ENCODE results near the gene LRP1B.

LRP1B gene

DNA sequence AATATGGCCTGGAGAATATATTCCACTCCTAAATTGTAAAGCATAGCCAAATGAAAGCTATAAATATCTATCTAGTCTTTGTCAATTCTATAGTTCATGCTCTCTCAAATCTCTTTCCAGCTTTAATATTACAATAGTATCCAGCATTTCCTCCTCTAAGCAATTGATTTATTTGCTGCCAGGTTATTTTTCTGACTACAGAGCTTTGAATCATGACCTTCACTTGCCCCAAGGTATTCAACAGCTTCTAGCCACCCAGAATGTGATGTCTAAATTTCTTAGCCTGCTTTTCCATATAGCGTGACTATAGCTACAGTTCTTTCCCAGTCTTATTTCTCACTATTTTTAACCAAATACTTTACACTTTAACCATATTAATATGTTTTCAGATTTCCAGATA is 1287.6 kb downstream of the LRP1B start:
- DNase-seq (ENCODE audit: low read depth in 2 of 2): no peak

DNA sequence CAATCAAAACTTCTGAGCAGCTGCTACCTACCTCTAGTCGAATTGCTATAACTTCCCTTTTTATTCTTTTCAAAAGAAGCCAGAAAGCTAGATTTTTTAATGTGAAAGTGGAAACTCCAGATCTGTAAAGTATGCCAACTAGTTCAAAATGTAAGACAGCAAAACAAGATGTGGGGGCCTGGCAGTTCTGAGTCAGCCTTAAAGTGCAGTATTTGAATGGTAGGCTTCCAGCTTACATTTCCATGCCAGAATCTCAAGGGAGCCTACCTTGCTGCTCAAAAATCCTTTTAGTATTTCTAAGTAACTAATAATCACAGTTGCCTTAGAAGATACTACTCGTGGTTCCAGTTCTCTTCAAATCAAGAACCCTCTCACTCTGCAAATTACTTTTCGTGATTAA is 1288.7 kb downstream of the LRP1B start:
- DNase-seq (ENCODE audit: low read depth in 2 of 2): no peak

GRCh38 chr2:140841141-140841540 is 1289.7 kb downstream of the LRP1B start:
- no peak for DNase-seq (ENCODE audit: low read depth in 2 of 2)

DNA sequence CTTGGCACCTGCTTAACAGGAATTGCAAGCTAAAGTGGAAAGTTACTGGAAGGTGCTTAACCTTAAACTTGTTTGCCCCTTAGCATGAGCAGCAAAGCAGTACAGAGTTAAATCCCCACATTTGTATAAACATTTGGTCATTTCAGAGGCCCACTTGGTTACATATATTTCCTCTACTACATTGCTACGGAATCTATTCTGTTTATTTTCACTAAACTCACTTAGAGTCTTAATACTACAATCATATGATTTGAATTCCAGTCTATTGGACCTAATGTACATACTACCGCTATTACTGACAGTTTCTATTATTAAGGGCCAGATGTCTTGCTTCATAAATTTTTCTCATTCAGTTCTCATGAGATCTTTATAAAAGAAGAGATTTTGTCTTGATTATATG is 1294.0 kb downstream of the LRP1B start:
- DNase-seq (ENCODE audit: low read depth in 2 of 2): no peak

- no peak for DNase-seq (ENCODE audit: low read depth in 2 of 2)
Observed at GRCh38 chr2:140835079-140835478, 1295.7 kb downstream of the LRP1B start.

DNA sequence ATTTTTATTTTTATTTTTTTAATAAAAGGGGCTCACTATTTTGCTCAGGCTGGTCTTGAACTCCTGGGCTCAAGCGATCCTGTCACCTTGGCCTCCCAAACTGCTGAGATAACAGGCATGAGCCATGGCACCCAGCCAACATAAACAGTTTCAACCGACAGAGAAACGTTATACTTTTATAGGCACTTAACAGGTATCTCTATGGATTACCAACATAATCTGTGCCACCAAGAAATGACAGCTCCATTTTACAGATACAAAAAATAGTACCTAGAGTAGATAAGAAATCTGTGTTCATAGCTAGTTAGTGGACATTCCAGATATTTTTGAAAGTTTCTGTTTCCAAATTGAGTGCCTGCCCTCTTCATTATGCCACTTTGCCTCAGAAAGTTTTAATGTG is 1316.7 kb downstream of the LRP1B start:
- no peak for DNase-seq (ENCODE audit: low read depth in 2 of 2)

DNA sequence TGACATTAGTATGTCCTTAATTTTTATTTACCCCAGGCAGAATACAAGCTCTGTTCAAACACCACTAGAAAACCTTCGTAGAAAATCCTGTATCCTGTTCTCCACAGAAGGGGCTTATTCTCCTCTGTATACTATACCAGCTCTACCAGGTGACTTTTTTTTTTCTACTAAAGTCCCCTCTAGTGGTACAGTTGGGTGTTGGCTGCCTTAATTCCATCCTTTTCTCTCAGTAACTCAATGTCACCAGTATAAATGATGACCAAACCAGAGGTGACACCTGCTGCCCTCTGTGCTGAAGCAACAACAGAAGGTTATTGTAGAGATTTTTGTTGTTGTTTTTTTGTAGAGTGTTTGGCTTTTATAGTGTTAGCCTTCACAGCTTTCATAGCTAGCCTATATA is 1322.0 kb downstream of the LRP1B start:
- DNase-seq (ENCODE audit: low read depth in 2 of 2): no peak

DNA sequence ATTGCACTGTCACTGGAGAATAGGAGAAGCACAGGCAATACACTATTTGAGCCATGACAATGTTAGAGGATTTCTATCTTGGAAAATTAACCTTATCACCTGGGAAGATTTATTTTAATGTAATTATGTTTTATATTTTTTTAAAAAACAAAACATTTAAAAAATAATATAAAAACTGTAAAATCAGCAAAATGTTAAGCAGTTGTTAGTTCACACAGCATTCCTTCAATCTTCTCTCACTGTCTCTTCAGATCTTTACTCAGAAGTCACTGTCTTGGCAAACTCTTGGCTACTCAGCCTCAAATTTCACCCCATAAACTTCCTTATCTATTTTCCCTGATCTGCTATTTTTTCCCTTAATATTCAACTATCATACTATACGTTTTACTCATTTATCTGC is 1322.6 kb downstream of the LRP1B start:
- DNase-seq (ENCODE audit: low read depth in 2 of 2): no peak

- DNase-seq (ENCODE audit: low read depth in 2 of 2): no peak
Observed at GRCh38 chr2:140804700-140805260, 1326.0 kb downstream of the LRP1B start.

DNA sequence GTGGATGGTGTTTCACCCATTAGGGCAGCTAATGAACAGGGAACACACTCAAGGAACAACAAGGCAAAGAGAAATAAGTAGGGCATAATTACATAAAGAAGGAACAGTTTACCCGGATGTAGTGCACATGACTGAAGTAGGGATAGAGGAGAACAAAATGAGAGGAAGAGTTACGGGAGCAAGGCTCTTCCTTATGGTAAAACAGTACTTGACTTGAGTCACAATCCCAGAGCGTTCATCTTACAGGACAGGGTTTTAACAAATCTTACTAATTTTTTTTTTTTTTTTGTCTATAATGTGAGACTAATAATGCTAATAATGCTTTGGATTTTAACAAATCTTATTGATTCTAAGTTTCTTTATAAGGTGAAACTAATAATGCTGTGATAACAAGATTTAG is 1329.5 kb downstream of the LRP1B start:
- no peak for DNase-seq (ENCODE audit: low read depth in 2 of 2)

DNA sequence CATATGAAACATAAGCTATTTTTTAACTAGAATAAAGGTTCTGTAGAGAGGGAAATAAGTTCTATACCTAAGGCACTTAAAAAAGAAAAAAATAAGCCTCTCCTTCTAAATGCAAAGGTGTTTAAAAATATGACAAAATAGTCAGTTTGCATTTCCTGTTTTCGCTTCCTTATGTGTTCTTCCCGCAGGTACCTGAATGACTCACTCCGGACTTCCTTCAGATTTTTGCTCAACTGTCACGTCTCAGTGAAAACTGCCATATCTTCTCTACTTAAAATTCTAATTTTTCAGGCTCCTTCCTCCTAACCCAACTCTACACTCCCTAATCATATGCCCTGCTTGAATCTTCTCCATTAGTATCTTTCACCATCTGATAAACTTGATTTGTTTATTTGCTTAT is 1333.1 kb downstream of the LRP1B start:
- no peak for DNase-seq (ENCODE audit: low read depth in 2 of 2)

DNA sequence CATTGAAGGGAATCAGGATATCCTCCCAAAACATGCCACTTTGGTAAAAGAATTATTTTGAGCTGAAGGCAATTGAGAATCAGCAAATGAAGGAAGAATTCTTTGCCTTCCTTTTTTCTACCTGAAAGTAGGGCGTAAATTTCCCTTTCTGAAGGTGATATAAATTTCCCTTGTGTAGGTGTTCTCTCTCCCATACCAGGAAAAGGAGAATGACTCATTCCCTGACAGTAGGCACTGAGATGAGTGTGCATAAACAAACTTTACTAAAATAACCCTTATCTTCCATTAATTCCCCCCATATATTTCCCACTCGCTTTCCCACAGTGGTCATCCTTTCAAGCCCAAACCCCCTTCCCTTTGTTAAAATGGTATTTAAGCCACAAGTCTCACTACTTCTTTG is 1339.0 kb downstream of the LRP1B start:
- DNase-seq (ENCODE audit: low read depth in 2 of 2): no peak

- DNase-seq (ENCODE audit: low read depth in 2 of 2): no peak
Observed at GRCh38 chr2:140786585-140786984, 1344.2 kb downstream of the LRP1B start.

- no peak for DNase-seq (ENCODE audit: low read depth in 2 of 2)
Observed at GRCh38 chr2:140775411-140775810, 1355.4 kb downstream of the LRP1B start.

GRCh38 chr2:140770645-140771044 is 1360.2 kb downstream of the LRP1B start:
- DNase-seq (ENCODE audit: low read depth in 2 of 2): no peak

DNA sequence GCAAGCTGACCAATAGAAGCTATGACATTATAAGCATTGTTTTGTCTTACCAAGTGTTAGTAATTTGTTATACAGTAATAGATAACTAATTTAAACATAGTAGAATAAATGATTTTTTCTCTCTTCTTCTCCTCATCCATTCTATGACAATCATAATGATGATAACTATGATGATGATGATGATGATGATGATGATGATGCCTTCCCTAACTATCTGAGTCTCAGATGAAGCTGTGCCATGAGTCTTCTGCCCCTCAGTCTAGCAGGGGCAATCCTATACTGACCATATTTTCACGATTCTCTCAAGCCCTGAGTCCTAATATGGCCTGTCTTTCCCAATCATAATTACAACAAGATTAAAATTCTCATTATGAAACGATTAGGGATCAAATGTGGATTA is 1369.0 kb downstream of the LRP1B start:
- no peak for DNase-seq (ENCODE audit: low read depth in 2 of 2)

DNA sequence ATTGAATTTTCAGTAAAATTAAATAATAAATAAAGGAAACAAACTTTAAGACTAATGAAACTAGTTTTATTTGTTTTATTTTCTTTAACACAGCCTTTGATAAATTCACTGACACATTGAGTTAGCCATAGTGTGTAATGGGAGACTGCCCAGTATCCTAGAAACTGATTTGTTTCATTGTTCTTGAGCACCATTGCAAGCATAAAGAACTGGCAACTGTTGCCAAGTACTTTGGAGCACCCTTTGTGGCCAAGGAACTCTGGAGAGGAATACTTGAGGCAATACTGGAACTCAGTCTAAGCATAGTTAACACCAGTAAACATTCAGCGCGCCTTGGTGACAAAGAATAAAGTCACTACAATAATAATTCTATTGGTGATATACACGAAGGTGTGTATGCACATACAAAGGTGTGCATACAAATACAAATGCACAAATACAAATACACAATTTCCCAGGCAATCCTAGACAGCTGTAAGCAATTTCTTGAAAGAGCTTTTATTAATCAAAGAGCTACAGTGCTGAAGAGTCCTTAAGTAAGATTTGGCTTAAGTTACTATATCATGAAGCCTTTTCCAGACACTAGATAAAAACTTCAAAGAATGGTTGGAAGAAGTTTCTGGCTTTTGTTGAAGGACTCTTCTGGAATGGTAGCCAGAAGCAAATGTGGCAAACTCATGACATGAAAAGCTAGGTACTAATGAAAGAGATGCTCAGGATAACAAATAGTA is 1371.2 kb downstream of the LRP1B start:
- no peak for DNase-seq (ENCODE audit: low read depth in 2 of 2)

- no peak for DNase-seq (ENCODE audit: low read depth in 2 of 2)
Observed at GRCh38 chr2:140747665-140748064, 1383.2 kb downstream of the LRP1B start.

- DNase-seq (ENCODE audit: low read depth in 2 of 2): no peak
Observed at GRCh38 chr2:140747090-140747489, 1383.7 kb downstream of the LRP1B start.

DNA sequence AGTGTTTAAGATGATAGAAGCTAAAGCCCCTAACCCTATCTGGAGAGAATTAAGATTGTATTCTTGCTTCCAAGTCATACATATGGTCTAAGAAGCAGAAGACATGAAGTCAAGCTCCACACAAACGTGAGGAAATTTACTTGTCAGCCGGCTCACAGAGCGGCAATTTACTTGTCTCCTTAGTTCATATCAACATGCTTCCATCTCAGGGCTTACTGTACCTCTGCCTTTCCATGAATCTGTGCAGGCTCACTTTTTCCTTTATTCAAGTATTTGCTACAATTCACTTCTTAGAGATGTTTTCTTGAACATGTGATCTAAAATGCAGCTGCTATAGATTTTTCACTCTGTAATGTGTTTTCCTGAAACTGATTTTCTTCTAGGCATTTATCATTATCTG is 1386.4 kb downstream of the LRP1B start:
- DNase-seq (ENCODE audit: low read depth in 2 of 2): no peak

- DNase-seq (ENCODE audit: low read depth in 2 of 2): no peak
Observed at GRCh38 chr2:140737006-140737405, 1393.8 kb downstream of the LRP1B start.

DNA sequence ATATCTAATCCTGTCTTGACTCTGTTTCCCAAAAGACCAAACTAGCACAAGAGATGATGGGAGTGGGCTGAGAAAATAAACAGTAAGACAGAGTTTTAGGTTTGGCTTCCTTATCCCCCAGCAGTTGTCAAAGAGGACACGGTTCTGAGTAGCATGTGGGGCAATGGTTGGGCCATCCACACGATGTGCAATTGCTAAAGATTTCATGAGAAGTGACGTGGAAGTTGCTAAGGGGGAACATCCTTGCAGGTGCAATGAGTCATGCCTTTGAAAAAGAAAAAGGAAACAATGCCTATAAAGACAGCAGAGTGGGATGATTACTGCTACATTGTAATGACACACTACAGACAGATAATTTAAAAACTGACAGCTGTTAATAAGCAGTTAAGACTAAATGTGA is 1395.8 kb downstream of the LRP1B start:
- no peak for DNase-seq (ENCODE audit: low read depth in 2 of 2)

- no peak for DNase-seq (ENCODE audit: low read depth in 2 of 2)
Observed at GRCh38 chr2:140718999-140719398, 1411.8 kb downstream of the LRP1B start.

GRCh38 chr2:140717481-140717880 is 1413.3 kb downstream of the LRP1B start:
- no peak for DNase-seq (ENCODE audit: low read depth in 2 of 2)
